Breast epithelium (tissue), 4 donors: Measurements from ENCODE around the gene MAP1A. TPM values are rescaled to one million over a fixed set of nuclear protein-coding genes. Genes with fewer than 3 reads are reported as not detected.

Experiments used
- DNase-seq, 2 donors: peaks; one replicate each; pipeline ENCODE4 v3.0.0-alpha.2; 2019; ENCODE audit warnings: low spot score in 2 of 2
- H3K27ac ChIP-seq, 2 donors: fragments of 200-600 bp; sonication (generic) in 1 of 2; one replicate each; pipeline ENCODE4 v1.5.1; 2016 to 2019; ENCODE audit warnings: mild to moderate bottlenecking in 1 of 2
- H3K27me3 ChIP-seq, 2 donors: fragments of 200-600 bp; sonication (generic) in 1 of 2; one replicate each; pipeline versions ENCODE4 v1.5.1 to v1.6.0; 2017 to 2019; ENCODE audit warnings: control low read depth in 1 of 2, mild to moderate bottlenecking in 1 of 2
- H3K36me3 ChIP-seq: fragments of 200-600 bp; one replicate; pipeline ENCODE4 v1.5.1; 2019
- H3K4me1 ChIP-seq, 2 donors: fragments of 200-600 bp; sonication (generic); one replicate each; pipeline ENCODE4 v1.5.1; 2016 to 2019; ENCODE audit warnings: control low read depth in 1 of 2
- H3K4me3 ChIP-seq, 3 donors: fragments of 200-600 bp; sonication (generic); 1 replicate in 2 of 3; 2 replicates in 1 of 3; pipeline ENCODE4 v1.5.1; 2016 to 2019; ENCODE audit warnings: mild to moderate bottlenecking in 3 of 3, moderate library complexity in 2 of 3
- H3K9me3 ChIP-seq, 2 donors: fragments of 200-600 bp; sonication (generic) in 1 of 2; one replicate each; pipeline ENCODE4 v1.5.1; 2016 to 2019; ENCODE audit warnings: control low read depth in 1 of 2
- POLR2A ChIP-seq: fragments of 450-650 bp; IDR thresholded peaks from one replicate; pipeline ENCODE4 v1.6.1; 2016; ENCODE audit warnings: antibody characterized with exemption, mild to moderate bottlenecking, moderate library complexity
- POLR2AphosphoS5 ChIP-seq, 3 donors: sonication (generic); formaldehyde crosslinking; IDR thresholded peaks; one replicate each; pipeline ENCODE4 v1.6.1; 2017; ENCODE audit warnings: antibody characterized with exemption in 3 of 3
- intact Hi-C: fragments of 100-400 bp; cut with DNase I; formaldehyde crosslinking; loops from one replicate; pipeline ENCODE4 v1.15.1; 2023; ENCODE audit warnings: low total_unique reads
- total RNA-seq, 3 donors: library from RNA; depleted of rRNA; stranded (reverse); fragments of >200 nt; gene quantifications; one replicate each; pipeline ENCODE4 v1.1.0, GENCODE V29; 2016
- TF ChIP-seq, protein P1 (sequence below), 3 donors: fragments of 450-650 bp; IDR thresholded peaks; one replicate each; pipeline ENCODE4 v1.5.1; 2016 to 2017; ENCODE audit warnings: antibody characterized with exemption in 3 of 3, mild to moderate bottlenecking in 3 of 3, moderate library complexity in 3 of 3

Gene MAP1A
- total RNA-seq, 3 donors from 2014 or later, result 2.8 to 12.8 (median 8.8) TPM

DNA sequence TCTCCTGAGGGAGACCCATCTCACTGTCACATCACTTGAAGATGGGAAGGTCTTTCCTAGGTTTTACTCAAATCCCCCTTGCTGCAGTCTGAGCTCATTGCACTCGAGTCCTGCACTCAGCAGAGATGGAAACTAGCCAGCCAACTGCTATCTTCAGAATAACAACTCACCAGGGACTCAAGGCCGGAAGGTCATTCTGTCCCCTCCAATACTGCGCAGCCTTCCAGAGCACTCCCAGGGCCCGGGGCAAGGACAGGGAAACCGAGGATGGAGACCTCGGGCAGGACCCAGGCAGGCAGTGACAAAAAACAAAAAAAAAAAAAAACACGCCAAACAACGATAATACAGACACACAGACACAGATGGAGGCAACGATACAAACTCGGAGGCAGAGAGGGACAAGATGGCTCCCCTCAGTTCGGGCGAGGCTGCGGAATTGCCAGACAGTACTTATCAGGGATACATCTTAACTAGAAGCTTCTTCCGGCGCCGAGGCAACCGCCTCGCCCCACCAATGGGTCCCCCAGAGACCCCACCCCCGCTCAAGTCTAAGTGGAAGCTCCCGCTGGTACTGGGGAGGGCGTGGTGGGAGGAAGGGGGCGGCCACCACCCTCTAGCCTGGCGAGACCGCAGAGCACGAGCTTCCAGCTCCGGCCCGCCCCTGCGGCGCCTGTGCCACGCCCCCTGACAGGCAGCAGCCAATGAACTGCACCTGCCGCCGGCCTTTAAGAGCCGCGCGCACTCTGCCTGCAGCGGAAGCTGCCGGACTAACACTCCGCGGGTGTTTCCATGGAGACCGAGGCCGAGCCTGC lies 7.0 kb upstream of the MAP1A start:
- peak; percentile 93 for DNase-seq
- H3K9me3 ChIP-seq, result no peaks in the 10 kb centered on the region
- intact Hi-C loops, result no loop called here
- H3K4me3 ChIP-seq, result peak overlapping the region; percentile 44 to 68 (median 68)
- no peaks in the 10 kb centered on the region for H3K27me3 ChIP-seq
- TF ChIP-seq, protein P1, sequence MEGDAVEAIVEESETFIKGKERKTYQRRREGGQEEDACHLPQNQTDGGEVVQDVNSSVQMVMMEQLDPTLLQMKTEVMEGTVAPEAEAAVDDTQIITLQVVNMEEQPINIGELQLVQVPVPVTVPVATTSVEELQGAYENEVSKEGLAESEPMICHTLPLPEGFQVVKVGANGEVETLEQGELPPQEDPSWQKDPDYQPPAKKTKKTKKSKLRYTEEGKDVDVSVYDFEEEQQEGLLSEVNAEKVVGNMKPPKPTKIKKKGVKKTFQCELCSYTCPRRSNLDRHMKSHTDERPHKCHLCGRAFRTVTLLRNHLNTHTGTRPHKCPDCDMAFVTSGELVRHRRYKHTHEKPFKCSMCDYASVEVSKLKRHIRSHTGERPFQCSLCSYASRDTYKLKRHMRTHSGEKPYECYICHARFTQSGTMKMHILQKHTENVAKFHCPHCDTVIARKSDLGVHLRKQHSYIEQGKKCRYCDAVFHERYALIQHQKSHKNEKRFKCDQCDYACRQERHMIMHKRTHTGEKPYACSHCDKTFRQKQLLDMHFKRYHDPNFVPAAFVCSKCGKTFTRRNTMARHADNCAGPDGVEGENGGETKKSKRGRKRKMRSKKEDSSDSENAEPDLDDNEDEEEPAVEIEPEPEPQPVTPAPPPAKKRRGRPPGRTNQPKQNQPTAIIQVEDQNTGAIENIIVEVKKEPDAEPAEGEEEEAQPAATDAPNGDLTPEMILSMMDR (IDR thresholded peaks at IDR 0.05), result peak in 1 of 3 donors; percentile 23
- peak; percentile 27 to 62 (median 45) for TF ChIP-seq POLR2AphosphoS5 (IDR thresholded peaks at IDR 0.05)
- TF ChIP-seq POLR2A, result no peak
- no peaks in the 10 kb centered on the region for H3K36me3 ChIP-seq
- no peaks in the 10 kb centered on the region for H3K4me1 ChIP-seq
- H3K27ac ChIP-seq, result peak overlapping the region; percentile 85

DNA sequence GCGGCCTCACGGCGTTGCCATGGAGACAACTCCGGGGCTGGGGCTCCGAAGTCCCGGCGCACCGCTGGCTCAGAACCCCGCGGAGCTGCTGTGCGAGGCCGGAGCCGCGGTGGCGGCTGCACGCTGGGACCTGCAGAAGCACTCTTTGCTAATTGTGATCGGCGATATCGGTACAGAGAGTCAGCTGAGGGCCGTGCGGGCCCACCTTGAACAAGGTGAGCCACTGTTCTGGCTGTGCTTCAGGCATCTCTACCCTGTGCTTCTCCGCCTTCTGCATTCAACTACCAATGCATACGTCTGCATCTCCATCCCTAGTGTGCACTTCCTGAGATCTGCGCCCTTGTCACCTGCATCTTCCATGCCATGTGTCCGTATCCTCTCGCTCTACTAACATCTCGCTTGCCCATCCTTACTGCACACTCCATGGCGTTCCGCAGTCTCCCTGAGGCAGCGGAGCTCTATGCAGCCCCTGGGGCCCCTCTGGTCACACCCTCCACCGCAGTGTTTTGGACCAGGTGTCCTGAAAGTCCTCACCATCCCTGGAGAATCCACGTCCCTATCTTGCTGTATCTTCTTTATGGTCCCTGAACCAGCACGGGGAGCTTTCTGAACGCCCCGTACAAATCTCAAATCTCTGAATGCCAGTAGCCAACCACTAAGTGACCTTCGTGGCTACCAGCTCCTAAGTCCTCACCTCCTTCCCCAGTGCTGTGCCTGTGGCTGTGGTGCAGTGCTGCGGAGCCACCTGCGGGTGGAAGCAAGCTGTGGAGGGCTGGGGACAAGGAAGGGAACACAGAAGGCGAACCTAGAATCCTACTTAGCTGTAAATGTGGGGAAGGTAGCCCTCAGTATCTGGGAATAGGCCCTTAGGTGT lies 6.2 kb upstream of the MAP1A start:
- H3K4me1 ChIP-seq, result no peaks in the 10 kb centered on the region
- DNase-seq, result no peak
- peak overlapping the region; percentile 85 for H3K27ac ChIP-seq
- H3K4me3 ChIP-seq, result peak overlapping the region; percentile 44 to 68 (median 68)
- H3K36me3 ChIP-seq, result no peaks in the 10 kb centered on the region
- H3K9me3 ChIP-seq, result no peaks in the 10 kb centered on the region
- no peaks in the 10 kb centered on the region for H3K27me3 ChIP-seq
- TF ChIP-seq POLR2A (no peak), POLR2AphosphoS5 (IDR thresholded peaks at IDR 0.05) (no peak)
- TF ChIP-seq, protein P1 (IDR thresholded peaks at IDR 0.05), result no peak
- intact Hi-C loops, result no loop called here

DNA sequence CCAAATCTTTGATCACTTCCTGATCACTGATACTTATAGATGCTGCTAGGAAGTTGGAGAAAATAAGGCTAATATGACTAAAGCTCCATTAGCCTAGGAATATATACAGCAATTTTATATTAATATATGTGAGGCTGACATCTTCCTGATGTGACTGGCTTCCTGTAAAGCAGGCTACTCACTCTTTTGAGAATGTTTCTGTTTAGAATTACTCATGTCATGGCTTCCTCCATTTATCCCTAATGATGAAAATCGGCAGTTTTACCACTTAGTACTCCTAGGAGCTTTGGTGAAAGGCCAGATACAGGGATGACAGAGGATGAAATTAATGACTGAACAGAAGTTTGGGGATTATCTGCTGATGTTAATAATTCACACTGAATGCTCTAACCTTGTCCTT lies 3.9 kb upstream of the MAP1A start:
- Histone ChIP-seq H3K4me1 (no peaks in the 10 kb centered on the region), H3K27me3 (no peaks in the 10 kb centered on the region), H3K9me3 (no peaks in the 10 kb centered on the region), H3K36me3 (no peaks in the 10 kb centered on the region), H3K27ac (peak overlapping the region in 1 of 2 donors; percentile 50), H3K4me3 (no peak overlapping the region)
- intact Hi-C loops, result no loop called here
- DNase-seq, result no peak
- no peak for TF ChIP-seq POLR2AphosphoS5 (IDR thresholded peaks at IDR 0.05)
- TF ChIP-seq, protein P1 (IDR thresholded peaks at IDR 0.05), result no peak
- TF ChIP-seq POLR2A, result no peak

DNA sequence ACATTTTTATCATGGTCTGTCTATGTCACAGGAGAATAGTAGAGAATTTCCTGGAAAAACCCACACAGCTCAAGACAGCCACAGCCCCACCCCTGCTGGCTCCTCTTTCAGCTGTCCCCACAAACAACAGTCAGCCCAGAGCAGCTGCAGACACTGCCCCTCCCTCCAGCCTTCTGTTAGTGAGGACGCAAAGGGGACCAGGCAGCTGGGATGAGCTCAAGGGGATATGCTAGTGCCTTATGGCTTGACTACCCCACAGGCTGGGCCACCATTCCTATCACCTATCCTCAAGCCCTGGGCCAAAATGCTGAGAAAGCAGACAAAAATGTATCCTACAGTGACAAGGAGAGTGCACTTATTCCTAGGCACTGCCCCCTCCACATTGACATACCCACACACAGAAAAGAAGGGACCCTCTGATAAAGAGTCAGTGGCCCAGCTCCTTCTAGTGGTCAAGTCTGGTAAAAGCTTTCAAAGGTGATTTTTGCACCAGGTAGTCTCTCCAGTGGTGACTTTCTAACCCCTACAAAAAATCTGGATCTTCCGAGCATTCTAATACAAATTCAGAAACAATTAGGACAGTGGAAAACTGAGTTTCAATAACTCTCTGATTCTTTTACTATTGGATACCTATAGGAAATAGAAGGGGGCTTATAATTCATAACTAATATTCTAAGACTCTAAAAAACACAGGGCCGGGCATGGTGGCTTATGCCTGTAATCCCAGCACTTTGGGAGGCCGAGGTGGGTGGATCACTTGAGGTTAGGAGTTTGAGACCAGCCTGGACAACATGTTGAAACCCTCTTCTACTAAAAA lies 3.0 kb upstream of the MAP1A start:
- H3K9me3 ChIP-seq, result no peaks in the 10 kb centered on the region
- no peaks in the 10 kb centered on the region for H3K4me1 ChIP-seq
- H3K27ac ChIP-seq, result peak overlapping the region in 1 of 2 donors; percentile 50
- intact Hi-C loops, result no loop called here
- DNase-seq, result no peak
- no peak for TF ChIP-seq POLR2AphosphoS5 (IDR thresholded peaks at IDR 0.05)
- TF ChIP-seq, protein P1 (IDR thresholded peaks at IDR 0.05), result peak in 2 of 3 donors; percentile 14 to 26
- no peak for TF ChIP-seq POLR2A
- H3K27me3 ChIP-seq, result no peaks in the 10 kb centered on the region
- H3K36me3 ChIP-seq, result no peaks in the 10 kb centered on the region
- H3K4me3 ChIP-seq, result no peak overlapping the region
